ENCODE data around the gene EEF2KMT. TPM values are rescaled to one million over a fixed set of nuclear protein-coding genes. Genes with fewer than 3 reads are reported as not detected.

EEF2KMT gene, protein sequence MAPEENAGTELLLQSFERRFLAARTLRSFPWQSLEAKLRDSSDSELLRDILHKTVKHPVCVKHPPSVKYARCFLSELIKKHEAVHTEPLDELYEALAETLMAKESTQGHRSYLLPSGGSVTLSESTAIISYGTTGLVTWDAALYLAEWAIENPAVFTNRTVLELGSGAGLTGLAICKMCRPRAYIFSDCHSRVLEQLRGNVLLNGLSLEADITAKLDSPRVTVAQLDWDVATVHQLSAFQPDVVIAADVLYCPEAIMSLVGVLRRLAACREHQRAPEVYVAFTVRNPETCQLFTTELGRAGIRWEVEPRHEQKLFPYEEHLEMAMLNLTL
- 22.1 to 25.6 TPM (median 25.0 TPM) in 5 replicates for total RNA-seq (2022; extraction: Qiagen RNA extraction)

DNA sequence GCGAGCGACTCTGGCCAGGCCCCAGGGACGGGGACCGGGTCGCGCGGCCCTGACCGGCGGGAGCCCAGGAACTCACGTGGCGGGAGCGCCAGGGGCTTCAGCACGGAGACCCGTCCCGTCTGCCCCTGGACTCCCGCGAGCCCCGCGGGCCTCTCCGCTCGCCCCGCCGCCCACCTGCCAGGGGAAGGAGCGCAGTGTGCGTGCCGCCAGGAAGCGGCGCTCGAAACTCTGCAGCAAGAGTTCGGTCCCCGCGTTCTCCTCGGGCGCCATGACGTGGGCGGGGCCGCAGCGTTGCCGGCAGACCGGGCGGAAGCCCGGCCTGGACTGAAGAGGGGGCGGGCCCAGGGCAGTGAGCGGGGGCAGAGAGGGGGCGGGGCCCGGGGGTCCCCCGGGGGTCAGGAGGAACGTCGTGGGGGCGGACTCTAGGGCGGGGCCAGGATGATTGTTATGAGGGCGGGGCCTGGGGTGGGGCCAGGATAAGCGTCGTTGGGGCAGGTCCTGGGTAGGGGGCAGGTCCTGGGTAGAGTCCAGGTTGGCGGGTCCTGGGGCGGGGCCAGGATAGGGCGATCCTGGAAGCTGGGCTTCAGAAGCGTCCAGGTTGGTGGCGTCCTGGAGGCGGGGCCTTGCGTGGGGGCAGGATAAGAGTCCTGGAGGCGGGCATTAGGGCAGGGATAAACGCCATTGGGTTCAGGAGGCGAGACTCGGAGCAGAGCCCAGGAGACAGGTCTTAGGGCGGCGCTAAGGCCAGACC is at the start of gene EEF2KMT:
EEF2KMT (minus strand) TSS at position 326 of the 751 bp plus-strand sequence; CDS start at position 270, 56 bp downstream.

DNA sequence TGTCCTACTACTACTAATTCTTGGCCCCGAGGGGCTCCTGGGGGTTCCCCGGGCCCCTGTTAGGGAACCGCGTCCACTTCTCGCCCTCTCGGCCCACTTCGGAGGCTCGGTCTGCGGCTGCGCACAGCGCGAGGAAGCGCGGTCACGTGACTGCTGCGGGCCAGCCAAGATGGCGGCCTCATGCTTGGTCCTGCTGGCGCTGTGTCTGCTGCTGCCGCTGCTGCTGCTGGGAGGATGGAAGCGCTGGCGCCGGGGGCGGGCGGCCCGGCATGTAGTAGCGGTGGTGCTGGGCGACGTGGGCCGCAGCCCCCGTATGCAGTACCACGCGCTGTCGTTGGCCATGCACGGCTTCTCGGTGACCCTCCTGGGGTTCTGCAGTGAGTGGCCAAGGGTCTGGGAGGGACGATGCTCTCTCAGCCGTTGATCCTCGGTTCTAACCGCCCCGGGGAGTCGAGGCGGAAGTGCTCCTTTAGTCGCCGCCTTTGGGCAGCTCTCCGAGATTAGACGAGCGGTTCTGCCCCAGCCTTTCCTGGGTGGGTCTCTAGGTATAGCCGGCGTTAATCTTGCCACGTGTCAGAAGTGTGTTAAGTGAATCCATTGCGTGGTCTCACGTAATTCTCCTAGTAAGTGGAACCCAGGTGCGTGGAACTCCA is 25.8 kb downstream of the EEF2KMT start, which contains the start of gene ALG1:
ALG1 (plus strand) TSS at position 163 of the 653 bp plus-strand sequence; CDS start at position 170, 7 bp downstream.

DNA sequence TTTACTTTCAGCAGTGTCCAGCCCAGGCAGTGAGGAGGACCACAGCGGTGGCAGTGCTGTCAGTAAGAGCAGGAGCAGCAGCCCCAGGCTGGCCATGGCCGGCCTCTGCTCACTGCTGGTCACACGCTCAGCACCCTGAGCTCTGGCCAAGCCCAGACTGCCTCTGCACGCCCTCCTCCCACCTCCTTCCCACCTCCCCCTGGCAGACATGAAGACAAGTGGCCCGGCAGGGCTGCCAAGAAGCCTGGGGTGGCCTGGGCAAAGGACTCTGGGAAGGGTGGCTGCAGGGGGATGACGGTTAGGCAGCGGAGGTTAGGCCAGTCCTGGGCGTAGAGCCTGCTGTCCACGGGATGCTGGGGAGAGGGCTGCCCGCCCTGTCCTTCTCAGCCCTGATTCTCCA is 31.8 kb downstream of the EEF2KMT start, which contains the start of gene C16orf89:
C16orf89 (minus strand) TSS at position 144 of the 400 bp plus-strand sequence; CDS start at position 96, 48 bp downstream.

Other genes with a start within 250 kb of the EEF2KMT start
- 4.2 to 7.5 TPM (median 6.4 TPM) in 5 replicates for gene PPL, start 160.6 kb downstream of the EEF2KMT start, total RNA-seq (2022; extraction: Qiagen RNA extraction)
- gene SEC14L5, start 139.5 kb downstream of the EEF2KMT start, total RNA-seq (2022; extraction: Qiagen RNA extraction), result 0.01 to 0.06 TPM (median 0.03 TPM) in 5 replicates
- 12.1 to 16.8 TPM (median 15.9 TPM) in 5 replicates for gene NAGPA, start 63.9 kb downstream of the EEF2KMT start, total RNA-seq (2022; extraction: Qiagen RNA extraction)
- gene C16orf89, start 31.8 kb downstream of the EEF2KMT start, total RNA-seq (2022; extraction: Qiagen RNA extraction), result not detected in 5 replicates
- gene ALG1, start 26.0 kb downstream of the EEF2KMT start, total RNA-seq (2022; extraction: Qiagen RNA extraction), result 30.8 to 38.6 TPM (median 36.4 TPM) in 5 replicates